ENCODE data around the gene KCP.

The KCP gene

GRCh38 chr7:128880791-128881457 is 29.6 kb downstream of the KCP start:
- DNase-seq (ENCODE audit: low read depth) = no peak
- H3K4me3 ChIP-seq (ENCODE audit: control insufficient read depth, low read depth, low read length) = no peak overlapping the region
- TF ChIP-seq, protein P1, sequence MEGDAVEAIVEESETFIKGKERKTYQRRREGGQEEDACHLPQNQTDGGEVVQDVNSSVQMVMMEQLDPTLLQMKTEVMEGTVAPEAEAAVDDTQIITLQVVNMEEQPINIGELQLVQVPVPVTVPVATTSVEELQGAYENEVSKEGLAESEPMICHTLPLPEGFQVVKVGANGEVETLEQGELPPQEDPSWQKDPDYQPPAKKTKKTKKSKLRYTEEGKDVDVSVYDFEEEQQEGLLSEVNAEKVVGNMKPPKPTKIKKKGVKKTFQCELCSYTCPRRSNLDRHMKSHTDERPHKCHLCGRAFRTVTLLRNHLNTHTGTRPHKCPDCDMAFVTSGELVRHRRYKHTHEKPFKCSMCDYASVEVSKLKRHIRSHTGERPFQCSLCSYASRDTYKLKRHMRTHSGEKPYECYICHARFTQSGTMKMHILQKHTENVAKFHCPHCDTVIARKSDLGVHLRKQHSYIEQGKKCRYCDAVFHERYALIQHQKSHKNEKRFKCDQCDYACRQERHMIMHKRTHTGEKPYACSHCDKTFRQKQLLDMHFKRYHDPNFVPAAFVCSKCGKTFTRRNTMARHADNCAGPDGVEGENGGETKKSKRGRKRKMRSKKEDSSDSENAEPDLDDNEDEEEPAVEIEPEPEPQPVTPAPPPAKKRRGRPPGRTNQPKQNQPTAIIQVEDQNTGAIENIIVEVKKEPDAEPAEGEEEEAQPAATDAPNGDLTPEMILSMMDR (IDR thresholded peaks at IDR 0.05; ENCODE audit: control insufficient read depth, insufficient read depth, low read depth, low read length, missing control alignments) = no peak

- TF ChIP-seq, protein P1 (IDR thresholded peaks at IDR 0.05; ENCODE audit: control insufficient read depth, insufficient read depth, low read depth, low read length, missing control alignments) = peak; percentile 92
- DNase-seq (ENCODE audit: low read depth) = no peak
- H3K4me3 ChIP-seq (ENCODE audit: control insufficient read depth, low read depth, low read length) = no peak overlapping the region
Observed at GRCh38 chr7:128879939-128880746, 30.4 kb downstream of the KCP start.

DNA sequence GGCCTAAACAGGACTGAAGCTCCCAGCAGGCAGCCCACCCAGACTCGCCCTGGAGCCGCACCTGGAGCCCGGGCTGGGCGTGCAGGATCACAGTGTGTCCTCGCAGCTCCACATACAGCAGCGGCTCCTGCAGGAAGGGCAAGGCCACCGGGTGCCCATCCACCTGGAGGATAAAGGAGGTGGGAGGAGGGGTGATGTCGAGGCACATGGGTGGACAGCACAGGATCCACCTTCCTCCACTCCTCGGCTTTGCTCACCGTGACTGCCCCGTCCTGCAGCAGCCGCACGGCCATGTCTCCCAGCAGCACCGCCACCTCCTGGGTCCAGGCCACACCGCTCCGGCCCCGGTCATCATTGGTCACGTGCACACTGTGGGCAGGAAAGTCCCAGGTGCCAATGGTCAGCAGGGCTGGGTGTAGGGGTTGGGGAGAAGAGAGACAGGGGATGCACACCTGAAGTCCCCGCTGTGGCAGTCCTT is 31.0 kb downstream of the KCP start:
- no peak for DNase-seq (ENCODE audit: low read depth)
- TF ChIP-seq, protein P1 (IDR thresholded peaks at IDR 0.05; ENCODE audit: control insufficient read depth, insufficient read depth, low read depth, low read length, missing control alignments) = no peak
- no peak overlapping the region for H3K4me3 ChIP-seq (ENCODE audit: control insufficient read depth, low read depth, low read length)

DNA sequence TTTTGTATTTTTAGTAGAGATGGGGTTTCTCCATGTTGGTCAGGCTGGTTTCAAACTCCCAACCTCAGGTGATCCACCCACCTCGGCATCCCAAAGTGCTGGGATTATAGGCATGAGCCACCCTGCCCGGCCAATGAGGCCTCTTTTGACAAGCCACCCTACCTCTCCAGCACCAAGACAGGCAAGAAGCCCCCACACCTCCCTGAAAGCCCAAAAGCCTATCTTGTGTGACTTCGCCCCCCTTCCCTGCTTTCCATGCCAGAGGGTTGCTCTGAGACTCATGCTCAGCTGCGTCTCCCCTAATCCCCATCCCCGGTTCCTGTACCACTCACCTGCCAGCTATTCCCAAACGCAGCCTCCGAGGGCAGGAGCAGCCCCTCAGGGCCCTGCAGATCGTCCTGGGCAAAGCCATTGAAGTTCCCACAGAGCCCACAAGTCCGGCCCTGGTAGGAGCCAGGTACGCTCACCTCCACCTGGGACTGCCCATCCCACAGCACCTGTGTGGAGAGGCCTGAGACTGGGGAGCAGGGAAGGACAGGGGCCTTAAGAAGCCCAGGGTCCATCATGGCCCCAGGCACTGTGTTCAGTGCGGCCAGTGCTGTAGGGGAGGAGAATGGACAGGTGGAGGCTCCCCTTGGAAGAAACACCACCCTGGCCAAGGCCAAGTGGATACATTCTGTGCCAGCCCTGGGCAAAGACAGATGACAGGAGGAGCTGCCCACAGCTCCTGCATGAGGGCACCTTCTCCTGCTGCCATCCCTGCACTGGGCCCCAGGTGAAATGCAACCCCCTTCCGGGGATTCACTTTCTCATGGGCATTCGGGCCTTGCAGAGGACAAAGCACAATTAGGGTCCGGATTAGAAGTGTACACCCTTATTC is 32.0 kb downstream of the KCP start:
- no peak for DNase-seq (ENCODE audit: low read depth)
- TF ChIP-seq, protein P1 (IDR thresholded peaks at IDR 0.05; ENCODE audit: control insufficient read depth, insufficient read depth, low read depth, low read length, missing control alignments) = no peak
- H3K4me3 ChIP-seq (ENCODE audit: control insufficient read depth, low read depth, low read length) = no peak overlapping the region

DNA sequence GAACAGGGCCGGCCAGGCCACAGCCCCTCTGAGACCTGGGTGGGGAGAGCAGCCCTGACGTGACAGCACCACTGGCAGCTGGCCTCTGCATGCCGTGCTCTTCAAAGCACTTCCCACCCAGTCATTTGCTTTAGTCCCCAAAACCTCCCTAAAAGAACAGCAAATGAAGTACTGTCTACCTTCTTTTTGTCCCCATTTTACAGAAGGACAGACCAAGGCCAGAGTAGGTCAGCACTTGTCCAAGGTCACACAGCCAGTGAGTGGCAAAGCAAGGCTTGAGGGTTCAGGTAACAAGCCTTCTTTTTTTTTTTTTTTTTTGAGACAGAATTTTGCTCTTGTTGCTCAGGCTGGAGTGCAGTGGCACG is 32.8 kb downstream of the KCP start:
- TF ChIP-seq, protein P1 (IDR thresholded peaks at IDR 0.05; ENCODE audit: control insufficient read depth, insufficient read depth, low read depth, low read length, missing control alignments) = no peak
- DNase-seq (ENCODE audit: low read depth) = no peak
- H3K4me3 ChIP-seq (ENCODE audit: control insufficient read depth, low read depth, low read length) = no peak overlapping the region
